GOT3 (cell line): ENCODE data around the gene TSC22D2.

Experiments used
- DNase-seq: peaks from one replicate; lab custom pipeline; 2025; ENCODE audit warnings: mixed read lengths; lab: John Stamatoyannopoulos, UW

TSC22D2 gene

DNA sequence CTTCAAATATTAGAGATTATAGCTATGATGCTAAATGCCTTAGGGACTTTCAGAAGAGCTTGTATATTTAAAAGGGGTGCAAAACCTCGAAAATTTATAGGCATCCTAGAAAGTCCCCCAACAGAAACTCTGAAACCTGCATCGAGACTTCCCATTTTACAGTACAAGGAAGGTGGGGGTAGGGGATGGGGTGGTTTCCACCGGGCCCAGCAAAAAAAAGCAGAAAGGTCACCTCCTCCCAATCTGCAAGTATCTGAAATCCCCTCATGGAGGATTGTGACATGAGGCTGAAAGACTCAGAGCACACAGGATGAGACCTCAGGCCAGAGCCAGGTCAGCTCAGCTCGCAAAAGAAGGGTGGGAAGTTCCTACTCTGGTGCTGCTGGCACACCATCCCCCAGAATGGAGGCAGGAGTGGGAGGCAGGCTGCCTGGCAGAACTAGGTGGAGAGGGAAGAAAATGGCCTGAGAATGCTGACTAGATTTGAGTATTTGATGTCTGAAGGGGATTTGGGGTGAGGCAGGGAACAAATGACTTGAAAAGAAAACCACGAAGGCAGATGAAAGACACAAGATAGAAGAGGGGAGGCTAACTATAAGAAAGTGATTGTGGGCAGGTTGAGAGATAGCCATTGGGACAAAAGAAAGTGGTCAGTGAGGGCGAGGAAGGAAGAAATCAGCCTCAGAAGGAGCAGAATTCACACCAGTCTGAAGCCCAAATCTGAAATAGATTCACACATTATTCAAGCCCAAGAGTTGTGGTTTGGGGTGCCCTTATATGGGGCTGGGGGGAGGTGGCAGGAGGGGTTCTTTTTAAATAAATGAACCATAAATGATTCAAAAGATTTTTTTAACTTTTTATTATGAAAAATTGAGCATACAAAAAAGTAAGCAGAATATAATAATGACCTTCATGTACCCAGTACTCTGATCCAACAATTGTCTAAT, 22.5 kb upstream of the TSC22D2 start:
- DNase-seq: no peak

DNA sequence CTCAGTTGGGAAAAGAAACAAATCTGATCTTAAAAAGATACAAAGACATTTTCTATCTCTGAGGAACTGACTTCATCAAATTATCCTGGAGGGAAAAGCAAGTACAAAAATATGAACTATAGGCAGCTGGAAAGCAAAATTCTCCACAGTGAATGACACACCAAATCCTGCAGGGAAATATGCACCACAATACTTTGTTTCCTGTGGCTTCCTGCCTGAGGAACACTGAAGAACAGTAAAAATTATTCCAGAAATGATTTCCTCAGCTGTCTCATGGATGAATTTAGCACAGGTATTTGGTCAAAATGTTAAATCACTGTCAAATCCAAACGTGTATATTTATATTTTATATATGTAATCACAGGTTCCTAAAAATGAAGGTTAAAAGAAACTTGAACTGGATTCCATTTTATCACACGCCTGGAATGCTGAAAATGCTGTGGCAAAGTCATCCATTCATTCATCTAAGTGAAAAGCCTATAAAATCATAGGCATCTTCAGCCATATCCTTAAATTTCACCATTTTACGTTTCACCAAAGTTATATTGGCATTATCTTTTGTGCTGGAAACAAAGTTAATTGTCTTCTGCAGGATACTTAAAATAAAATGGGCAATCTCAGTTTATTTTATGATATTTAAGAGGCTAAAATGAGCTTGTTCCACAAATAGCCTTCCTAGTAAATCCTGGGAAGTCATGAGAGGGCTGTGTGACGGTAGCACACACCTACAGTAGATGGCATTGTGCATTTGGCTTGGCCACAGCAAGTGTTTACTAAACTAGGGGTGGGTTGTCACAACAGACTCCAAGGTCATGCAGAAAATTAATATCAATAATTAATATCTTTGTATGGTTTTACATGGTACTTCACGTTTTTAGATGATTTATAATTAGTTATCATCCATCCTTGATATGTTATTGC, 19.3 kb upstream of the TSC22D2 start:
- no peak for DNase-seq

DNA sequence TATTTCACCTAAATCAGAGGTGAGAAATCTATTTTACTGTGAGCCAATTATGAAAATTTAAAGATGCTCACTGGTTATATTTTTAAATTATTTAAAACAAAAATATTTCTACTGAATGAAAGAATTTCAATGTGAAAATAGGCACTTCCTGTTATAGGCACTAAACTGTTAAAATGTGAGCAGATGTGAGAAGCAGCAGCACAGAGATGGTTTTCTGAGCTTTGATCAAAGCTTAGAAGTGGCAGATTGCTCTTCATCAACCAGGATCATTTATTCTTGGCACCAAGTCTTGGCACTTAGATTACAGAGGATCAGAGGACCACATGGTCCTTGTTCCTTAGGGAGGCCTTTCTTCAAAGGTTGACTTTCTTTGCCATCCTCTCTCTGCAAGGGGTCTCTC, 18.0 kb upstream of the TSC22D2 start:
- DNase-seq: no peak

DNA sequence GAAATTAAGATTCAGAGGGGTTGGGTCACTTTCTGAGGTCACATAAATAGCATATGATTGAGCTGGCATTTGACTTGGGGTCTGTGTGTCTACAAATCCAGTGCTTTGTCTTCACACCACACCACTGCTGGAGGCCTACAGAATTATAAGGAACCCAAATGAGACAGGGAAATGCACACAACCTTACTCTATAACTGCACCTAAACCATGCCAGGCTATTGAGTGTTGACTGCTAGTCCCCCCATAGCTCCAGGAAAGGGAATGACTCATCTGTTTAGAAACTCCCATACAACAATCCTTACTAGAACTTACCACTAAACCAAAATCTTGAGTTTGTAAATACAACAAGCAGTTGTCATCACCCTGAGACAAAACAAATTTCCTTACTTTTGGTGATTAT, 16.9 kb upstream of the TSC22D2 start:
- DNase-seq: no peak

DNA sequence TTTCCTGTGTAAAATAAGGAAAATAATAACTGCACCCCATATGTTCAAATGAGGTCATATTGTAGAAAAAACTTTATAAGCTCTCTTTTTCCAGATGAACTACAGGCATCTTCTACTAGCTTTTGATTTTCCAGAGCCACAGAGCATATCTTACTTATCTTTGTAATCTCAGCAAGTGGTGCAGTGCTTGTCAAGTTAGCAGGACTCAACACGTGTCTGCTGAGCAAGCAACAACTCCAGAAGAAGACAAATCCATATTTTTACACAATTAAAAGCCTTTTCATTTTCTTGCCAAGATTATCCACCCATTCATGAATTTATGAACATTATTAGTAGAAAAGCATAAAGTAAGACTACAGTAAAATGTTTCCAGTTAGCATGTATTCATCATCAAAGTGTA, 14.4 kb upstream of the TSC22D2 start:
- DNase-seq: no peak

DNA sequence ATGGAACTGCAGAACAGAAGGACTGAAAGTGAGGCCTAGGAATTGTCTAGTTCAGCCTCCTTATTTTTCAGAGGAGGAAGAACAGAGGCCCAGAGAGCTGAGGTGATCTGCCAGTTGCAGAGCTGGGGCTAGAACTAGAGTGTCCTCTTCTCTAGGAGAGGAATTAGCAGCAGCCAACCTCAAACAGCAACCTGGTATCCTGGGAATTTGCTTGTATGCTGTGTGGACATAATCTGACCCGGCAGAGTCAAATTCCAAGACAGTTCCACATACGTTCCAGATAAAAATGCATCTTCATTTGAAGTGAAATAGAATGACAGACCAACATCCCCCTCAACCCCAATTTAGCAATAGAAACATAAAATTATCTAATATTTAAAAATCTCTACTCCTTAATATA, 13.5 kb upstream of the TSC22D2 start:
- no peak for DNase-seq

DNA sequence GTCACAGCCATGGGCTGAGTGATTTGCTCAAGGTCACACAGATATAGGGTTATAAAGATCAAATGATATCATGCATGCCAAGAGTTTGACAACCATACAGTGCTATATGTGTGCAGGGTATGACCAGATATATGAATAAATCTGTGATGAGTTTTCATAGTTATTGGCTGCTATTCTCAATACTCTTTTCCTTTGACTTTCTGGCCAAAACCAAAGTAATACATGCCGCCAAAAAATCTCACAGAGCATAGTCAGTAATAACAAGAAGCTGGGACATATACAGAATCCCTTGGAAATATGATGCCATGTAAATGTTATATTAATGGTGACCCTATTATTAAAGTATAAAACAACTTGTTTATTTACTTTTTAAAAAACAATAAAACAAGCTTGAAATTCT, 11.6 kb upstream of the TSC22D2 start:
- no peak for DNase-seq

DNA sequence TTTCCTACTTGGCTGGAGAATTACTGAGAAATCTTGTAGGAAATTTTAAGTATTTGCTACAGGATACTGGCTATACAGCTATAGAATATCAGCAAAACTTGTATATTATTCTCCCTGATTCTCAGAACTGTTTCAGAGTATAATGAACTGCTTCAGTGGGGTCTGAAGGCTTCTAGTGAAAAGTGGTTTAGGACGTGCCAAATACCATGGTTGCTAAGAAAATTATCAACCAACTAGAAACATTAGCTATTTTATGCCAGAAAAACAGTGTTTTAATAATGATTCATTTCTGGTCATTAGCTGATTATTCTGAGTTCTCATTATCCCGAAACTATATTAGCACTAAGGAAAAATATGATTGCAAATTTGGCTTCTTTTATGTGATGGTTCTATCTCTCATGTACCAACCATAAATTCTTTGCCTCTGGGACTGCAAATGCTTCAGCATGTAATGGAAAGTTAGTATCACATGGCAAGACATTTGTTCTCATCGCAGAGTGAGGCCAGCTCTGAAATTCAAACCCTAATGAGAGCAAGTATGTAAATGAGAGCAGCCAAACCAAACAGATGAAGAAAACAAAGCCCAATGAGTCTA, 11.0 kb upstream of the TSC22D2 start:
- no peak for DNase-seq

DNA sequence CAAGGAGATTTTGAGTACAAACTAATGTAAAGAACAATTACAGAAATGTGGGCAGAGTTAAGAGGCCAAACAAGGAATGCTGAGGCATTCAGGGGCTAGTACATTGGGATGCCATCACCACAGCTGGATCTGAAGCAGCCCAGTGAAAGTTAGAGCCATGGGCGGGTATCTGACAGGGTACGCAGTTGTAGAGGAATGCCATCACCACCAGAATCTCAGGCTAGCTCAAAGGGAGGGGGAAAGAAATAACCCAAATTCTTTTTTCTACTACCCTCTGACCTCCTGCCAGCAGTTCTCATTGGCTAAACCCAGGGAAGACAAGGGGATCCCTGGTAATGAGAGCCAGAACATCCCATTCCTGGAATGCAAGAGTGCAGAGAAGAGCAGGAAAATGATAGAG, 9.0 kb upstream of the TSC22D2 start:
- no peak for DNase-seq

DNA sequence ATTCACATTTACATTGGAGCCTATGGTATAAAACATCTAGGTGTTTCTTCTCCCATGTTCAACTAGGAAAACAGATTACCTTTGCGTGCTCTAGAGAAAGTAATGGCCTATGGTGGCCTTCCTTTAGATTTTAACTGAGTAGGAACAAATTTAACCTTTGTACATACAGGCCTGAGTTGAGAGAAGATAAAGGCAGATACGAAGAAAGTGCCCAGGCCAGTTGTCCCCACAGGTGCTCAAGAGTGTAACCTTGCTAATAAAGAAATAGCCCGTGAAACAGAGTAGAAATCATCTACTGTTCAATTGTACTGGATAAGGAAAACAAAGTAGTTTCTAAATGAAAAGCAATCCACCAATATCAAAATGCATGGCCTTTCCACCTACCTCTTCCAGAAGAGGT, 6.8 kb upstream of the TSC22D2 start:
- DNase-seq: no peak

DNA sequence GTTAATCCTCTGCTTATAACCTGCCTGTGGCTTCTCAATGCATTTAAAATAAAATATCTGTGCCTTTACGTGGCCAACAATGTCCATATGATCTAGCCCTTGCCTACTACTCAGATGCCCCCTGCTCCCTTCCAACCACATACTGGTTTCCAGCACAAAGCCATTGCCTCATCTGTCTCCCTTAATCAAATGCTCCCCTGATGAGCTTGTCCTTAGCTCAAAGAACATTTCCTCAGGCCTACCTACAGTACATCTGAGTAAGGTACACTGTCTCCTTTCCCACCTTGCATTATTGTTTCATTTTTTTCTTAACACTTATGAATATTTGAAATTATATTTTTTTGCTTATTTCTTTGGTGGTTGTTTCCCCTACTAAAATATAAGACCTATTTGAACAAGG, 5.9 kb upstream of the TSC22D2 start:
- DNase-seq: no peak

DNA sequence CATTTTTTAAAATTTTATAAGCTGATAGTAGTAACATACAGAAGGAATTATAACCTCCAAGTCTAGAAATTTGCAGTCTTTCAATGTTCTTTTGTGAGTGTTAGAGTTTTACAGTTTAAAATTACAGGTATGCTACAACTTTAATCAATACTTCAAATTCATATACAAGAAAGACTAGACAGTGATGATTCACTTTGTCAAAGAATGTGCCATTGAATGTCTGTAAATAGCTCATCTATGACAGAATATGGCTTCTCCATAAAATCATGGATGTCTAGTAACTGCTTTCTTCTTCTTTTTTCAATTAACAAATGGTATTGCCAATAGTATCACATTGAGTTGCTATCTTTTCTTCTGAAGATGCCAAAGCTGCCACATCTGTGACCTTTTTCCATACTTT, 4.1 kb upstream of the TSC22D2 start:
- DNase-seq: no peak

DNA sequence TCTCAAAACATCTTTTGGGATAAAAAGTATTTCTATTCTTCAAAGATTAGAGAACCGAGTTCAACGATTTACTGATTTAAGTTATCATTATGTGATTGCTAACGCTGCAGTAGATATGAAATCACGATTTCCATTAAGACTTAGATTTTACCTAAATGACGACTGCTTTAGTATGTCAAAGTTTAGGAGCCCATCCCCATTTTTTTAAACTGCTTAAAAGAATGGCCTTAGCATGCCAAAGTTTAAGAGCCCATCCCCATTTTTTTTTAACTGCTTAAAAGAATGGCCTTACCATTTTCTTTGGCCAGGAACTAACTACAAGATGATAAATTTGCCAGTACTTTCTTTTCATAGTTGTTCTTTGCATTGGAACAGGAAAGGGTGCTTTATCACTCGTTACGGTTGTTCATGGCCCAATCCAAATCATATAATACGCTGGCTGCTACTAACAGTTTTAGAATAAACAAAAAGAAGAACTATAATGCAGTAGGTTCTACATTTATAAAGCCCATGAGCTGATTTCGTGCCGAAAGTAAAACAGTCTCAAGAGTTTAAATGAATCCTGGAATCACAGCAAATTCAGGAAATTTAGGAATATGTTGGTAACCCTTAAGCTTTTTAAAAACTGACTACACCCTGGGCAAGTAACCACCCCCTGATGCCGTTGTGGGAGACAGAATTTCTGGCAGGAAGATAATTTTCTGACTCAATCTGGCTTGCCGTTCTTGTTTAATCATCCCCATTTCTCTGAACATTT, 869 bp upstream of the TSC22D2 start:
- DNase-seq: no peak

DNA sequence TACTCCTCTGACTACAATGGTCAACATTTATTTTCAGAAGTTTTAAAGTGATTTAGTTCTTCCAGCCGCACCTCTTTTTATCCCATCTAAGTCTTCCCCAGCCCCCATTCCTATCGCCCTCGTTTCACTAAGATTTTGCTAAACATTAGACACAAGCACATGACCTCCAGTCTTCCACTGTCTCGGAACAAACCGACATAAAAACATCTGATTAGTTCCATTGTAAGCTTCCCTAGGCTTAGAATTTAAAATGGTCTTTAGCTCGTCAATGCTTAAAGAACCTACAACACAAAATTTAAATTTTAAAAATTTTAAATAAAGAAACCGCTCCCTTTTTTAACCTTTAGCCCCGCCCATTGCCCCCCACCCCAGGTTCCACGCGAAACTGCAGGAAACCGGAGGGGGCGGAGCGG, 284 bp upstream of the TSC22D2 start:
- no peak for DNase-seq

DNA sequence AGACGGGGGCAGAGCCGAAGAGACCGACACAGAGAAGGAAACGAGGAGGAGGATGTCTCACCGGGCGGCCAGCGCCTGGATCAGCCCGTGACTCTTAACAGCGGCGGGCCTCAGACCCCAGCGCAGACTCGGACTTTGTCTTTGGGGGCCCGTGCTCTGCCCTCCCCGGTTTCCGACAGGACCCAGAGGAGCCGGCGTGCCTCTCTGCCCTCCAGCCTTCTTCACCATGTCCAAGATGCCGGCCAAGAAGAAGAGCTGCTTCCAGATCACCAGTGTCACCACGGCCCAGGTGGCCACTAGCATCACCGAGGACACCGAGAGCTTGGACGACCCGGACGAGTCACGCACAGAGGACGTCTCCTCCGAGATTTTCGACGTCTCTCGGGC, 1.0 kb downstream of the TSC22D2 start:
- no peak for DNase-seq

DNA sequence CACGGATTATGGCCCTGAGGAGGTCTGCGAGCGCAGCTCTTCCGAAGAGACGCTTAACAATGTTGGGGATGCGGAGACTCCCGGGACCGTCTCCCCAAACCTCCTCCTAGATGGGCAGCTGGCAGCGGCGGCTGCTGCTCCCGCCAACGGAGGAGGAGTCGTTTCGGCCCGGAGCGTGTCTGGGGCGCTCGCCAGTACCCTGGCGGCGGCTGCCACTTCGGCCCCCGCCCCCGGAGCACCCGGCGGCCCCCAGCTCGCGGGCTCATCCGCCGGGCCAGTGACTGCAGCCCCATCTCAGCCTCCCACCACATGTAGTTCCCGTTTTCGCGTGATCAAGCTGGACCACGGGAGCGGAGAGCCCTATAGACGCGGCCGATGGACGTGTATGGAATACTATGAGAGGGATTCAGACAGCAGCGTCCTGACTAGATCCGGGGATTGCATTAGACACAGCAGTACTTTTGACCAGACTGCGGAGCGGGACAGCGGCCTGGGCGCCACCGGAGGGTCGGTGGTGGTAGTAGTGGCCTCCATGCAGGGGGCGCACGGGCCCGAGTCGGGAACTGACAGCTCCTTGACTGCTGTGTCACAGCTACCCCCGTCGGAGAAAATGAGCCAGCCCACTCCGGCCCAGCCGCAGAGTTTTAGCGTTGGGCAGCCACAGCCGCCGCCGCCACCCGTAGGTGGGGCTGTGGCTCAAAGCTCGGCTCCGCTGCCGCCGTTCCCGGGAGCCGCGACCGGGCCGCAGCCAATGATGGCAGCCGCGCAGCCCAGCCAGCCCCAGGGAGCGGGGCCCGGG, 1.6 kb downstream of the TSC22D2 start:
- peak; percentile 26 for DNase-seq

DNA sequence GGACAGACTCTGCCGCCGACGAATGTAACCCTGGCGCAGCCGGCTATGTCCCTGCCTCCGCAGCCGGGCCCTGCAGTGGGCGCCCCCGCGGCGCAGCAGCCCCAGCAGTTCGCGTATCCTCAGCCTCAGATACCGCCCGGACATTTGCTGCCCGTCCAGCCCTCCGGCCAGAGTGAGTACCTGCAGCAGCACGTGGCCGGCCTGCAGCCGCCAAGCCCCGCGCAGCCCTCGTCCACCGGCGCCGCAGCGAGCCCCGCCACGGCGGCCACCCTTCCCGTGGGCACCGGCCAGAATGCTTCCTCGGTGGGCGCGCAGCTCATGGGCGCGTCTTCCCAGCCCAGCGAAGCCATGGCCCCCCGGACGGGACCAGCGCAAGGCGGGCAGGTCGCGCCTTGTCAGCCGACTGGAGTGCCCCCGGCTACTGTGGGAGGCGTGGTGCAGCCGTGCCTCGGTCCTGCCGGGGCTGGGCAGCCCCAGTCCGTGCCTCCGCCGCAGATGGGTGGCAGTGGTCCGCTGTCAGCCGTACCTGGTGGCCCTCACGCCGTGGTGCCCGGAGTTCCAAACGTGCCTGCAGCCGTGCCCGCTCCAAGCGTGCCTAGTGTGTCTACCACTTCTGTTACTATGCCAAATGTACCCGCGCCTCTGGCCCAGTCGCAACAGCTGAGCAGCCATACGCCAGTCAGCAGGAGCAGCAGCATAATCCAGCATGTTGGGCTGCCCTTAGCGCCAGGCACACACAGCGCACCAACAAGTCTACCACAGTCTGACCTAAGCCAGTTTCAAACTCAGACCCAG, 2.4 kb downstream of the TSC22D2 start:
- no peak for DNase-seq

DNA sequence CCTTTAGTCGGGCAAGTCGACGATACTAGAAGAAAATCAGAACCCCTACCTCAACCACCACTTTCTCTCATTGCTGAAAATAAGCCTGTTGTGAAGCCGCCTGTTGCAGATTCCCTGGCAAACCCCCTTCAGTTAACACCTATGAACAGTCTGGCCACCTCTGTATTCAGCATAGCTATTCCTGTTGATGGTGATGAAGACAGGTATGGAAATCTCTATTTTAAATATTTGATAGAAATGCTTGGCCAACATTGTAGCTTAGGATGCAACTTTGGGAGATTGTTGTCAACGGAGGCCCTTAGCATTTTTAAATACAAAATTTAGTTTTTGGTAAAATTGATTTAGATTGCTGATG, 3.0 kb downstream of the TSC22D2 start:
- no peak for DNase-seq

DNA sequence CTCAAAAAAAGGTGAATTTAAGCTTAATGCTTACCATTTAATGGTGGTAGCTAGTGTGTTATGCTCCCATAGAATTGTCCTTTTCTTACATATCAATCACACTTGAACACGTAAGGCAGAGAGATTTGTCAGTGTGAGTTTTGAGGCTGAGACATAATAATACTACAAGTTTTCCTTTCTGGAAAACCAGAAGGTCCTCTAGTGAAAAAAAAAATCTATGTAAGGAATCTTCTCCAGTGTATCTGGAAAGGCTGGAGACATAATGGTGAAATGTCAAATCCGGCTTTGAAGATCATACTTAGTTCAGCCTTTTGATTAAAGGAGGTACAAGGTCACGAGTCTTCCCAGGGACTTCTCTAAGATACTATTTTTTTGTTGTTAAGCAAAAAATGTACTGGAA, 3.4 kb downstream of the TSC22D2 start:
- no peak for DNase-seq

DNA sequence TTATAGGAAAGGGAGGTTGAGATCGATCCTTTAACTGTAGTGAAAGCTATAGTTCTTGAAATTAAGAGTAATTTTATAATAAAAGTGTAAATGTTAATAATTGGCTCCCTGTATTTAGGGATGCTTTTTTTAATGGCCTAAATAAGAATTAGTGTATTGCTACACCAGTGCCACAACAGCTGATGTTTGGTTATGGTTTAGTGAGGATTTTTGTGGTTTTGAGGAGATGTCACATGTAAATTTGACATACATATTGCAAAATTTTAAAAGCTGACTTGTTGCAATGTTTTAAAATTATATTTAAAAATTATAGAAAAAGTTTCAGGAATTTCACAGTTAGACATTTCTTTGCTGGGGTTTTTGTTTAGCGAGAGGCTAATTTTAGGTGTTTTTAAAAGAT, 3.9 kb downstream of the TSC22D2 start:
- no peak for DNase-seq
